K562 treated with DMSO at 1 percent for 48 hours (cell line): ENCODE data around the gene BRCA2. TPM values are rescaled to one million over a fixed set of nuclear protein-coding genes. Genes with fewer than 3 reads are reported as not detected.

ENCODE experiments used
- total RNA-seq: library from RNA; unstranded; fragments of 300-600 nt; gene quantifications from 2 replicates; pipeline ENCODE4 v1.2.3, GENCODE V29; 2022; ENCODE audit warnings: low replicate concordance; ENCODE audit errors: extremely low read depth

The BRCA2 gene, protein sequence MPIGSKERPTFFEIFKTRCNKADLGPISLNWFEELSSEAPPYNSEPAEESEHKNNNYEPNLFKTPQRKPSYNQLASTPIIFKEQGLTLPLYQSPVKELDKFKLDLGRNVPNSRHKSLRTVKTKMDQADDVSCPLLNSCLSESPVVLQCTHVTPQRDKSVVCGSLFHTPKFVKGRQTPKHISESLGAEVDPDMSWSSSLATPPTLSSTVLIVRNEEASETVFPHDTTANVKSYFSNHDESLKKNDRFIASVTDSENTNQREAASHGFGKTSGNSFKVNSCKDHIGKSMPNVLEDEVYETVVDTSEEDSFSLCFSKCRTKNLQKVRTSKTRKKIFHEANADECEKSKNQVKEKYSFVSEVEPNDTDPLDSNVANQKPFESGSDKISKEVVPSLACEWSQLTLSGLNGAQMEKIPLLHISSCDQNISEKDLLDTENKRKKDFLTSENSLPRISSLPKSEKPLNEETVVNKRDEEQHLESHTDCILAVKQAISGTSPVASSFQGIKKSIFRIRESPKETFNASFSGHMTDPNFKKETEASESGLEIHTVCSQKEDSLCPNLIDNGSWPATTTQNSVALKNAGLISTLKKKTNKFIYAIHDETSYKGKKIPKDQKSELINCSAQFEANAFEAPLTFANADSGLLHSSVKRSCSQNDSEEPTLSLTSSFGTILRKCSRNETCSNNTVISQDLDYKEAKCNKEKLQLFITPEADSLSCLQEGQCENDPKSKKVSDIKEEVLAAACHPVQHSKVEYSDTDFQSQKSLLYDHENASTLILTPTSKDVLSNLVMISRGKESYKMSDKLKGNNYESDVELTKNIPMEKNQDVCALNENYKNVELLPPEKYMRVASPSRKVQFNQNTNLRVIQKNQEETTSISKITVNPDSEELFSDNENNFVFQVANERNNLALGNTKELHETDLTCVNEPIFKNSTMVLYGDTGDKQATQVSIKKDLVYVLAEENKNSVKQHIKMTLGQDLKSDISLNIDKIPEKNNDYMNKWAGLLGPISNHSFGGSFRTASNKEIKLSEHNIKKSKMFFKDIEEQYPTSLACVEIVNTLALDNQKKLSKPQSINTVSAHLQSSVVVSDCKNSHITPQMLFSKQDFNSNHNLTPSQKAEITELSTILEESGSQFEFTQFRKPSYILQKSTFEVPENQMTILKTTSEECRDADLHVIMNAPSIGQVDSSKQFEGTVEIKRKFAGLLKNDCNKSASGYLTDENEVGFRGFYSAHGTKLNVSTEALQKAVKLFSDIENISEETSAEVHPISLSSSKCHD (N-terminal part only)
- total RNA-seq = not detected in 2 replicates

DNA sequence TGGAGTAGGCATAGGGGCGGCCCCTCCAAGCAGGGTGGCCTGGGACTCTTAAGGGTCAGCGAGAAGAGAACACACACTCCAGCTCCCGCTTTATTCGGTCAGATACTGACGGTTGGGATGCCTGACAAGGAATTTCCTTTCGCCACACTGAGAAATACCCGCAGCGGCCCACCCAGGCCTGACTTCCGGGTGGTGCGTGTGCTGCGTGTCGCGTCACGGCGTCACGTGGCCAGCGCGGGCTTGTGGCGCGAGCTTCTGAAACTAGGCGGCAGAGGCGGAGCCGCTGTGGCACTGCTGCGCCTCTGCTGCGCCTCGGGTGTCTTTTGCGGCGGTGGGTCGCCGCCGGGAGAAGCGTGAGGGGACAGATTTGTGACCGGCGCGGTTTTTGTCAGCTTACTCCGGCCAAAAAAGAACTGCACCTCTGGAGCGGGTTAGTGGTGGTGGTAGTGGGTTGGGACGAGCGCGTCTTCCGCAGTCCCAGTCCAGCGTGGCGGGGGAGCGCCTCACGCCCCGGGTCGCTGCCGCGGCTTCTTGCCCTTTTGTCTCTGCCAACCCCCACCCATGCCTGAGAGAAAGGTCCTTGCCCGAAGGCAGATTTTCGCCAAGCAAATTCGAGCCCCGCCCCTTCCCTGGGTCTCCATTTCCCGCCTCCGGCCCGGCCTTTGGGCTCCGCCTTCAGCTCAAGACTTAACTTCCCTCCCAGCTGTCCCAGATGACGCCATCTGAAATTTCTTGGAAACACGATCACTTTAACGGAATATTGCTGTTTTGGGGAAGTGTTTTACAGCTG, at the start of gene BRCA2, which contains the start of gene ZAR1L:
Gene BRCA2 (plus strand): TSS at position 271 of the 790 bp plus-strand sequence. CDS start 953 bp downstream, outside the sequence.
Gene ZAR1L (minus strand): TSS at position 126 of the 790 bp plus-strand sequence. CDS start 3,438 bp downstream, outside the sequence.

DNA sequence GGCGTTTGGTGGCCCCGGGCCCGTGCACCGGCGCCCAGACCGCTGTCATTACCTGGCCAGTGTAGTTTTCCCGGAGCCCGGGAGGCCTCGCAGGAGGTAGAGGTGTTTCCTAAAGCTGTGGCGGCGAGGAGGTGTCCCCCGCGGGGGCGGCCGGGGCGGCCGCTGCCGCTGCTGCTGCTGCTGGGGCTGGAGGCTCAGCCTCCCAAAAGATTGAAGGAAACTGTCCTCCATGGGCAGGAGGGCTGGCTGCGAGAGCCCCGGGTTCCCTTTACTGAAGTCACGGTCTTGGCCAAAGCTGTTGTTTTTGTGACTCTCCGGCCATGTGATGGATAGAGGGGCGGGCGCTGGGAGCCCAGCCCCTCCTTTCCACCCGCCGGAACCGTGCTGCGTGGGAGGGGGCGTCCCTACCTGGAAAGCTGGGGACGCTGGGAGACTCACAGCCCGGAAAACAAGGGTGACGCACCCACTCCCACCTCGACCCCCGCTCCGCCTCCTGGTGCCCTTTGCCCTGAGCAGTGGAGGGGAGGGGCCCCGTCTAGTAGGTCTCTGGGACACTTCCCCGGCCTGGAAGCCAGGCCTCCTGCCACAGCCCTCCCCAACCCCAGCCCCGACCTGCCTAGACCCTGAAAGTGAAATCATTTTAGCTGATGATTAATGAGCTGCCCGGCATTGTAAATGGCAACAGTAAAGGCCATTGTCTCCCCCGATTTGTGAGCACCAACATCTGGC, 112.7 kb downstream of the BRCA2 start, which contains the start of gene N4BP2L1:
Gene N4BP2L1 (minus strand): TSS at position 279 of the 729 bp plus-strand sequence. CDS start 48 bp downstream, at position 231.

Other genes with a start within 250 kb of the BRCA2 start
- not detected in 2 replicates for gene ZAR1L, start 145 bp upstream of the BRCA2 start, total RNA-seq
- not detected in 2 replicates for gene N4BP2L1, start 112.6 kb downstream of the BRCA2 start, total RNA-seq
- gene N4BP2L2, start 223.3 kb downstream of the BRCA2 start, total RNA-seq = not detected in 2 replicates